ENCODE measurements around the gene PLK2.

DNA sequence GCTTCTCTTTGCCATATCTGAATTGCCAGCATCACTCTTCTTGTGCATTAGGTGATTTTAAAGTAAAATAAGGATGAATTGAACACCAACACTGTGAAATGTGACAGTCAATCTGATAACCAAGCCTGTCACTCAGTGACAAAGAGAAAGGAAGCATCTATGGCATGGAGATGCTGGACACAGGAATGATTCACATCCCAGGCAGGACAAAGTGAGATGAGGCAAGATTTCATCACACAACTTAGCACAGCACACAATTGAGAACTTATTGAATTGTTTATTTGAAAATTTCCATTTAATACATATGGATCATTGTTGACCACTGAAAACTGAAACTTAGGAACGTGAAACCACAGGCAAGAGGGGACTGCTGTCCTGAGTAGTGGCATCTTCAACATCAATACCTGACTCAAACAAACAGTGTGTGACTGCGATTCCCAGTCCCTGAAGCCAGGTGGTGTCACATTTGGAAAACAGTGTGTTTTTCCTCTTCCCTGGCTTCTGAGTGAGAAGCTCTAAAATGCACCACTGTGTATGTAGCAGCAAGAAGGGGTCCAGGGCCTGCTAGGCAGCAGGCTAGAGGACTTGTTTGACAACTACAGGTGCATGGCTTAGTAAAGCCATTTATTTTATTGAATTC is 42.0 kb upstream of the PLK2 start:
- TF ChIP-seq EP300 (IDR thresholded peaks at IDR 0.05) (no peak), CTCF (IDR thresholded peaks at IDR 0.05) (no peak)
